Panc1 (cell line): ENCODE measurements around the gene IPO8.

Experiments
- POLR2AphosphoS5 ChIP-seq: IDR thresholded peaks from 2 replicates; pipeline ENCODE4 v1.6.1; 2012; ENCODE audit warnings: mild to moderate bottlenecking, low read depth, low read length, moderate library complexity
- TF ChIP-seq, protein P1 (sequence below): fragments of 450-650 bp; IDR thresholded peaks from 2 replicates; pipeline ENCODE4 v1.5.1; 2017; ENCODE audit warnings: mild to moderate bottlenecking

DNA sequence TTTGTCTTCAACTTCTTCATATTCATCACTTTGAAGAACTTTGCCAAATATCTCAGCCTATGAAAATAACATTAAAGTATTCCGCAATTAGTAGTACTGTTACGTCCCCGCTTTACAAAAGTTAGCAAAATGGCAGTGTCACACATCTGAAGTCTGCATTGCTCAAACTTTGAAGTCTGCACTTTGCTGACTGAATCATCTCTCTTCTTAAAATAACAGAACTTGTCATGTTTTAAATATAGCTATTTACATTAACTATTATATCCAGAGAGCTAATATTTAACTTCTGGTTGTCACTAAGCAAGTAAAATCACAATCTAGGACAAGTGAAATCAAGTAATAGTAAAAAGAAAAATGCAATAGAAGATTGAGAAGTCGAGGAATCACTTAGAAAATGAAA is 34.5 kb downstream of the IPO8 start:
- TF ChIP-seq, protein P1, sequence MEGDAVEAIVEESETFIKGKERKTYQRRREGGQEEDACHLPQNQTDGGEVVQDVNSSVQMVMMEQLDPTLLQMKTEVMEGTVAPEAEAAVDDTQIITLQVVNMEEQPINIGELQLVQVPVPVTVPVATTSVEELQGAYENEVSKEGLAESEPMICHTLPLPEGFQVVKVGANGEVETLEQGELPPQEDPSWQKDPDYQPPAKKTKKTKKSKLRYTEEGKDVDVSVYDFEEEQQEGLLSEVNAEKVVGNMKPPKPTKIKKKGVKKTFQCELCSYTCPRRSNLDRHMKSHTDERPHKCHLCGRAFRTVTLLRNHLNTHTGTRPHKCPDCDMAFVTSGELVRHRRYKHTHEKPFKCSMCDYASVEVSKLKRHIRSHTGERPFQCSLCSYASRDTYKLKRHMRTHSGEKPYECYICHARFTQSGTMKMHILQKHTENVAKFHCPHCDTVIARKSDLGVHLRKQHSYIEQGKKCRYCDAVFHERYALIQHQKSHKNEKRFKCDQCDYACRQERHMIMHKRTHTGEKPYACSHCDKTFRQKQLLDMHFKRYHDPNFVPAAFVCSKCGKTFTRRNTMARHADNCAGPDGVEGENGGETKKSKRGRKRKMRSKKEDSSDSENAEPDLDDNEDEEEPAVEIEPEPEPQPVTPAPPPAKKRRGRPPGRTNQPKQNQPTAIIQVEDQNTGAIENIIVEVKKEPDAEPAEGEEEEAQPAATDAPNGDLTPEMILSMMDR = no peak
- no peak for TF ChIP-seq POLR2AphosphoS5
